OCI-M1 (cell line): ENCODE results near the gene ILK.

Source experiments
- DNase-seq: peaks from one replicate; lab custom pipeline; 2025; lab: John Stamatoyannopoulos, UW

Gene ILK

DNA sequence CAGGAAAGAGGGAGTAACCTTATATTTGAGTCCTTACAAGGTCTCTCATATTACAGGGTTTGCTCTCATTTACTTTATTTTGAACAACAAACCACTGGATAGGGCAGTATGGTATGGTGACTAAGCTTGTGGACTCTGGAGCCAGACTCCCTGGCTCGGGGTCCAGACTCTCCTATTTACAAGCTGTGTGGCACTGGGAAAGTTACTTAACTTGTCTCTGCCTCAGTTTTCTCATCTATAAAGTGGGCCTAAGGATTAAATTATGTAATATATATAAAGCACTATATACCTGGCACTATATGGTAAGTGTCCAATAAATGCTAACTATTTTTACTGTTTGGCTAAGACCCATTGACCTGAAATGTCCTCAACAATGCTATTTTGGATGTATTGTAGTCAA is 53.8 kb downstream of the ILK start:
- DNase-seq = no peak

DNA sequence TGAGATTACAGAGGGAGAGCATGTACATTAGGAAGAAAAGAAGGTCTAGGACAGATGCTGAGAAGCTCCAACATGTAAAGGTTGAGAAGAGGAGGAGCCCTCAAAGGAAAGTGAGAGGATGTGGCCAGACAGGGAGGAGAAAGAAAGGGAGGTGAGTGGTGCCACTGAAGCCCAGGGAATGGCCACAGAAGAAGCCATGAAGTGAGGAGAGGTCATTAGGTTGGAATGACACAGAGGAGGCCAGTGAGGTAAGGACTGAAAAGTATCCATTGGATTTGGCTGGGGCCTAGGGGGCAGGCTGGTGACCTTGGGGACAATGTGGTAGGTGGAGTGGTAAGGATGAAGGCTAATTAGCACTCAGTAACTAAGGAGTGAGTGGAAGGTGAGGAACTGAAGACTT is 55.1 kb downstream of the ILK start:
- no peak for DNase-seq
